ENCODE data around the gene HOXD1. TPM values are rescaled to one million over a fixed set of nuclear protein-coding genes. Genes with fewer than 3 reads are reported as not detected.

Gene HOXD1
- total RNA-seq, 2 experiments from 2014 or later, result not detected

DNA sequence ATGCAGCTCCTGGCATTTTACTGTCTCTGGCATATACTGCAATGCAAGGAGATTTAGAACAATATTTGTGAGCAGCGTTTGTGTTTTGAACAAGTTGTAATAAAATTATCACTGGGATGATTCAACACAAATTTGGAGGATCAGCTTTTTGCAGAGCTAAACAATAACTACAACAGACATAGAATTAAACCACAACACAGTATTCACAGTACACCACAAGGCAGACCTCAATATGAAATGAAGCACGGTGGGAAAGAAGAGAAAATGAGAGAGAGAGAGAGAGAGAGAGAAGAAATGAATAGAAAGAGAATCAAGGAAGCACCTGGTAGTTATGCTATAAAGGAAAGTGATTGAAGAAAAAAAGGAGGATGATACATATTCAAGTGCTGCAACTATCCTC is 39.4 kb downstream of the HOXD1 start:
- Mint-ChIP-seq H3K4me1 (ENCODE audit: low read depth) (no peaks in the 10 kb centered on the region), H3K9me3 (no peaks in the 10 kb centered on the region)
- TF ChIP-seq, protein P1, sequence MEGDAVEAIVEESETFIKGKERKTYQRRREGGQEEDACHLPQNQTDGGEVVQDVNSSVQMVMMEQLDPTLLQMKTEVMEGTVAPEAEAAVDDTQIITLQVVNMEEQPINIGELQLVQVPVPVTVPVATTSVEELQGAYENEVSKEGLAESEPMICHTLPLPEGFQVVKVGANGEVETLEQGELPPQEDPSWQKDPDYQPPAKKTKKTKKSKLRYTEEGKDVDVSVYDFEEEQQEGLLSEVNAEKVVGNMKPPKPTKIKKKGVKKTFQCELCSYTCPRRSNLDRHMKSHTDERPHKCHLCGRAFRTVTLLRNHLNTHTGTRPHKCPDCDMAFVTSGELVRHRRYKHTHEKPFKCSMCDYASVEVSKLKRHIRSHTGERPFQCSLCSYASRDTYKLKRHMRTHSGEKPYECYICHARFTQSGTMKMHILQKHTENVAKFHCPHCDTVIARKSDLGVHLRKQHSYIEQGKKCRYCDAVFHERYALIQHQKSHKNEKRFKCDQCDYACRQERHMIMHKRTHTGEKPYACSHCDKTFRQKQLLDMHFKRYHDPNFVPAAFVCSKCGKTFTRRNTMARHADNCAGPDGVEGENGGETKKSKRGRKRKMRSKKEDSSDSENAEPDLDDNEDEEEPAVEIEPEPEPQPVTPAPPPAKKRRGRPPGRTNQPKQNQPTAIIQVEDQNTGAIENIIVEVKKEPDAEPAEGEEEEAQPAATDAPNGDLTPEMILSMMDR (IDR thresholded peaks at IDR 0.05), result no peak

DNA sequence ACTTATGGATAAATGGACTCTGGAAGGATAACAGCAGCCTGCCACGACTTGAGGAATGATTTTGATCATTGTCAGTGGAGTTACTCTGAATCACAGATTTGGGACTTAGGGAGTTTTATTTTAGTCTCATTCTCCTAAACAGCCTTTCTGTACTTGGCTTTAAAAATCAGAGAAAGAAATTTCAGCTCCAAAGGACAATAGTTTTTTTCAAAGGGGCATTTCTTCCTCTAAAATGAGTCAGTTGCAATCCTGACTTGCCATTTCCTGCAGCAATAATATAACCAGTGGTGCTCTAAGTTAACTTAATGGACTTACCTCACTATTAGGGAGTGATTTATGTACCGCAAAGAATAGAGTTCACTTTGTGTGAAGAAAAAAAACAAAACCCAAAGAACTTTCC is 45.7 kb downstream of the HOXD1 start:
- no peak for DNase-seq
- H3K4me3 Mint-ChIP-seq, result no peak overlapping the region
- ATAC-seq, result no peak
- TF ChIP-seq, protein P1 (IDR thresholded peaks at IDR 0.05), result no peak
- ChIA-PET POLR2A (no interaction called here), CTCF (interaction anchor here (1.1 to 1.3 kb wide), 2 partner anchors 93 to 221 kb away, joined by 3 read pairs; no protein-coding TSS in a partner anchor)
- no peaks in the 10 kb centered on the region for H3K4me1 Mint-ChIP-seq (ENCODE audit: low read depth)
- no peaks in the 10 kb centered on the region for H3K9me3 Mint-ChIP-seq
- intact Hi-C loops (cut with micrococcal nuclease), result no loop called here
- no peak overlapping the region for H3K27ac Mint-ChIP-seq
- no peaks in the 10 kb centered on the region for H3K36me3 Mint-ChIP-seq (ENCODE audit: low read depth)
- H3K27me3 Mint-ChIP-seq, result peaks cover 36% of the 10 kb centered on the region

More for the DNA sequence above, 39.4 kb downstream of the HOXD1 start:
- Mint-ChIP-seq H3K36me3 (ENCODE audit: low read depth) (no peaks in the 10 kb centered on the region), H3K27ac (no peak overlapping the region), H3K27me3 (peaks cover 44% of the 10 kb centered on the region), H3K4me3 (no peak overlapping the region)
- POLR2A ChIA-PET, result no interaction called here
- DNase-seq (no peak), ATAC-seq (no peak)
- CTCF ChIA-PET, result no interaction called here
- intact Hi-C loops (cut with micrococcal nuclease), result no loop called here

- intact Hi-C loops (cut with micrococcal nuclease), result no loop called here
- TF ChIP-seq, protein P1 (IDR thresholded peaks at IDR 0.05), result no peak
- no peak overlapping the region for H3K4me3 Mint-ChIP-seq
- H3K9me3 Mint-ChIP-seq, result no peaks in the 10 kb centered on the region
- POLR2A ChIA-PET, result no interaction called here
- H3K27ac Mint-ChIP-seq, result no peak overlapping the region
- no peak for ATAC-seq
- no peaks in the 10 kb centered on the region for H3K4me1 Mint-ChIP-seq (ENCODE audit: low read depth)
- peaks cover 33% of the 10 kb centered on the region for H3K27me3 Mint-ChIP-seq
- H3K36me3 Mint-ChIP-seq (ENCODE audit: low read depth), result no peaks in the 10 kb centered on the region
- CTCF ChIA-PET, result interaction anchor here (1.1 to 1.3 kb wide), 2 partner anchors 94 to 220 kb away, joined by 3 read pairs; no protein-coding TSS in a partner anchor
- DNase-seq, result no peak
Observed at GRCh38 chr2:176234940-176235339, 46.5 kb downstream of the HOXD1 start.

- intact Hi-C loops (cut with micrococcal nuclease), result no loop called here
- ChIA-PET POLR2A (no interaction called here), CTCF (no interaction called here)
- no peaks in the 10 kb centered on the region for H3K9me3 Mint-ChIP-seq
- no peaks in the 10 kb centered on the region for H3K36me3 Mint-ChIP-seq (ENCODE audit: low read depth)
- no peaks in the 10 kb centered on the region for H3K4me1 Mint-ChIP-seq (ENCODE audit: low read depth)
- no peak for ATAC-seq
- no peak overlapping the region for H3K4me3 Mint-ChIP-seq
- no peak overlapping the region for H3K27ac Mint-ChIP-seq
- peaks cover 29% of the 10 kb centered on the region for H3K27me3 Mint-ChIP-seq
- TF ChIP-seq, protein P1 (IDR thresholded peaks at IDR 0.05), result no peak
- no peak for DNase-seq
Observed at GRCh38 chr2:176237456-176237855, 49.0 kb downstream of the HOXD1 start.

GRCh38 chr2:176239031-176239430 is 50.6 kb downstream of the HOXD1 start:
- Mint-ChIP-seq H3K9me3 (no peaks in the 10 kb centered on the region), H3K27ac (no peak overlapping the region), H3K4me1 (ENCODE audit: low read depth) (no peaks in the 10 kb centered on the region), H3K36me3 (ENCODE audit: low read depth) (no peaks in the 10 kb centered on the region), H3K4me3 (no peak overlapping the region), H3K27me3 (peaks cover 27% of the 10 kb centered on the region)
- no peak for ATAC-seq
- TF ChIP-seq, protein P1 (IDR thresholded peaks at IDR 0.05), result no peak
- no peak for DNase-seq
- ChIA-PET CTCF (interaction anchor here (1.6 kb wide), 1 partner anchor 216 kb away, joined by 5 read pairs; no protein-coding TSS in a partner anchor), POLR2A (no interaction called here)
- intact Hi-C loops (cut with micrococcal nuclease), result no loop called here

Measured in activated CD8-positive, alpha-beta T cell treated with anti-CD3 and anti-CD28 coated beads for 36 hours (primary cell).